ENCODE data around the gene RAB10. TPM values are rescaled to one million over a fixed set of nuclear protein-coding genes. Genes with fewer than 3 reads are reported as not detected.

Gene RAB10
- total RNA-seq, 1 experiment from 2014 or later: 130 TPM

DNA sequence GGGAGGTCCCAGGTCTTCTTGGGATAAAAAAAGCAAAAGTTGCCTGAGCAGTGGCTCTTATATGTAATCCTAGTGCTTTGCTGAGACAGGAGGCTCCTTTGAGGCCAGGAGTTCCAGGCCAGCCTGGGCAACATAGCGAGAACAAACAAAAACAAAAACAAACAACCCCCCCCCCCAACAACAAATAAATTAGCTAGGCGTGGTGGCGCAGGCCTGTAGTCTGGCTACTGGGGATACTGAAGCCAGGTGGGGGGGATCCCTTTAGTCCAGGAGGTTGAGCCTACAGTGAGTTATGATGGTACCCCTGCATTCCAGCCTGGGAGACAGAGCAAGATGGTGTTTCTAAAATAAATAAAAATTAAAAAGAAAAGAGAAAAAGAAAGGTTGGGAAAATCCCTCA, 144.4 kb downstream of the RAB10 start:
- no peak overlapping the region for H3K18ac ChIP-seq (ENCODE audit: insufficient read length, low read depth, low read length)
- Mint-ChIP-seq H3K4me1 (peaks cover 26 to 36% of the 10 kb centered on the region in 2 experiments), H3K27ac (no peak overlapping the region), H3K9me3 (no peaks in the 10 kb centered on the region; a peak in 1 of 5 replicates), H3K27me3 (ENCODE audit: low read depth) (peaks cover 28% of the 10 kb centered on the region), H3K4me3 (peak overlapping the region in 1 of 2 experiments; percentile 82; a peak in 3 of 5 replicates), H3K36me3 (ENCODE audit: insufficient read depth in 1 of 3, low read depth in 3 of 3) (peaks cover 7 to 22% (median 9%) of the 10 kb centered on the region in 3 experiments)
- H3K79me2 ChIP-seq (ENCODE audit: insufficient read depth, low read length): no peaks in the 10 kb centered on the region
- H3K9ac ChIP-seq (ENCODE audit: extremely low read depth, insufficient read length, low read length): no peak overlapping the region
- no peak overlapping the region for H3T11ph ChIP-seq (ENCODE audit: low read length)
- H2BK120ac ChIP-seq (ENCODE audit: low read depth, low read length, poor library complexity, severe bottlenecking): no peak overlapping the region
- no peaks in the 10 kb centered on the region for H3K27me3 ChIP-seq (ENCODE audit: insufficient read depth, low read length)
- no peak for DNase-seq
- H3K79me1 ChIP-seq (ENCODE audit: insufficient read depth, low read depth, low read length, poor library complexity, severe bottlenecking): no peaks in the 10 kb centered on the region
- no peak overlapping the region for H3K14ac ChIP-seq (ENCODE audit: insufficient read depth, low read length)
- H2AFZ ChIP-seq (ENCODE audit: low read length): no peak overlapping the region
- WGBS (ENCODE audit: extremely low coverage, insufficient read length, low lambda C conversion rate): no CpG with 5 or more reads among the region's 3 CpGs
- no peak overlapping the region for H4K8ac ChIP-seq (replicated peaks; ENCODE audit: insufficient read length, low read depth, low read length)
- no peak overlapping the region for H3K27ac ChIP-seq (ENCODE audit: insufficient read length, low read depth, low read length)
- H2AK5ac ChIP-seq (ENCODE audit: insufficient read length, low read length): no peak overlapping the region
- H2BK20ac ChIP-seq (ENCODE audit: low read depth, low read length, poor library complexity, severe bottlenecking): no peak overlapping the region
- no peak overlapping the region for H3K56ac ChIP-seq (ENCODE audit: insufficient read length, low read depth, low read length)
- no peak for TF ChIP-seq CTCF (conservative IDR thresholded peaks at IDR 0.05)
- H4K91ac ChIP-seq (ENCODE audit: insufficient read length, low read depth, low read length): no peak overlapping the region
- no peaks in the 10 kb centered on the region for H4K20me1 ChIP-seq (ENCODE audit: control insufficient read depth, insufficient read depth, insufficient read length)
- H3K9me3 ChIP-seq (ENCODE audit: control insufficient read depth, low read depth, low read length): no peaks in the 10 kb centered on the region
- H4K5ac ChIP-seq (ENCODE audit: insufficient read length, low read depth, low read length): no peak overlapping the region
- H3K4me2 ChIP-seq (ENCODE audit: insufficient read depth, insufficient read length, low read length): peak overlapping the region; percentile 71
- H2BK5ac ChIP-seq (ENCODE audit: insufficient read length, low read length): no peak overlapping the region
- H3K4ac ChIP-seq (ENCODE audit: low read depth, low read length): no peak overlapping the region
- no peak overlapping the region for H2BK15ac ChIP-seq (ENCODE audit: low read depth, low read length)
- no peaks in the 10 kb centered on the region; the same call in 1 of the 2 replicates for H3K4me1 ChIP-seq (ENCODE audit: insufficient read depth, low read length)
- no peak overlapping the region for H2BK12ac ChIP-seq (ENCODE audit: insufficient read length, low read depth, low read length)
- H3K23me2 ChIP-seq (ENCODE audit: insufficient read length, low read depth, low read length, poor library complexity, severe bottlenecking): peaks cover 19% of the 10 kb centered on the region
- no peak overlapping the region for H3K23ac ChIP-seq (ENCODE audit: insufficient read length, low read depth, low read length)

Measured in H9 (cell line).